T-helper 1 cell (primary cell): Measurements from ENCODE around the gene COL4A4.

ENCODE experiments used
- DNase-seq, 5 donors: peaks; one replicate each; pipeline ENCODE4 v3.0.0-alpha.2; 2012 to 2020

The COL4A4 gene

GRCh38 chr2:227029426-227030105 is 134.4 kb downstream of the COL4A4 start:
- DNase-seq, result no peak

GRCh38 chr2:227025510-227025909 is 138.5 kb downstream of the COL4A4 start:
- DNase-seq, result no peak

GRCh38 chr2:227022608-227023007 is 141.4 kb downstream of the COL4A4 start:
- DNase-seq, result no peak

- no peak for DNase-seq
These were observed 143.6 kb downstream of the COL4A4 start for GRCh38 chr2:227020416-227020815.

- DNase-seq, result no peak
These were observed 147.1 kb downstream of the COL4A4 start for GRCh38 chr2:227016894-227017293.

GRCh38 chr2:227013881-227014280 is 150.1 kb downstream of the COL4A4 start:
- no peak for DNase-seq

GRCh38 chr2:227013330-227013729 is 150.7 kb downstream of the COL4A4 start:
- no peak for DNase-seq

- DNase-seq, result no peak
These were observed 153.6 kb downstream of the COL4A4 start for GRCh38 chr2:227010433-227010832.

GRCh38 chr2:227007940-227008339 is 156.1 kb downstream of the COL4A4 start:
- no peak for DNase-seq

- DNase-seq, result no peak
These were observed 156.9 kb downstream of the COL4A4 start for GRCh38 chr2:227007148-227007547.

- no peak for DNase-seq
These were observed 157.7 kb downstream of the COL4A4 start for GRCh38 chr2:227006189-227006897.

GRCh38 chr2:227004482-227004881 is 159.5 kb downstream of the COL4A4 start:
- no peak for DNase-seq

- DNase-seq, result no peak
These were observed 163.9 kb downstream of the COL4A4 start for GRCh38 chr2:227000123-227000522.

- no peak for DNase-seq
These were observed 164.3 kb downstream of the COL4A4 start for GRCh38 chr2:226999661-227000060.

GRCh38 chr2:226995625-226996041 is 168.4 kb downstream of the COL4A4 start:
- DNase-seq, result peak in 1 of 5 donors; percentile 8

- DNase-seq, result no peak
These were observed 169.2 kb downstream of the COL4A4 start for GRCh38 chr2:226994775-226995174.

- DNase-seq, result no peak
These were observed 170.8 kb downstream of the COL4A4 start for GRCh38 chr2:226993171-226993570.

- no peak for DNase-seq
These were observed 172.3 kb downstream of the COL4A4 start for GRCh38 chr2:226991663-226992062.

GRCh38 chr2:226985583-226985946 is 178.4 kb downstream of the COL4A4 start:
- no peak for DNase-seq

GRCh38 chr2:226984750-226985582 is 179.0 kb downstream of the COL4A4 start:
- peak in 1 of 5 donors; percentile 61 for DNase-seq

- DNase-seq, result no peak
These were observed 179.9 kb downstream of the COL4A4 start for GRCh38 chr2:226983895-226984749.

GRCh38 chr2:226981791-226982326 is 182.1 kb downstream of the COL4A4 start:
- DNase-seq, result no peak
